HG02938 (cell line): Measurements from ENCODE around the gene VSIR.

ENCODE experiments used
- ATAC-seq: cut with Tn5 transposase; IDR thresholded peaks from one replicate; pipeline ENCODE4 v1.9.1; 2021; ENCODE audit warnings: mild to moderate bottlenecking, moderate library complexity; ENCODE audit not compliant: unreplicated experiment

VSIR gene

DNA sequence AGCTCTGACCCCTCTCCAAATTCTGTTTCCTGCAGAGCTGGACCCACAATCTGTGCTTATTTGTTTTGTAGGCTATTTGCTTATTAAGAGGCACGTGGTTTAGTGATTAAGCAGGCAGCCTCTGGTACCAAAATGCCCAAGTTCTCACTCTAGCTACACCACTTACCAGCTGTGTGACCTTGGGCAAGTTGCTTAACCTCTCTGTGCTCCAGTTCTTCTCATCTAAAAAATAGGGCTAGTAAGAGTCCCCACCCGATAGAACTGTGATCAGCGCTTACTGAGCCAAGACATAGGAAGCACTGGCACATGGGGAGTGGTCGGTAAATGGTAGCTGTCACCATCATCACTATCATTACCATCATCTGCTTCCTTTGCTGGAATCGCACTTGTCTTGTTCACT lies 74.6 kb downstream of the VSIR start:
- no peak for ATAC-seq

DNA sequence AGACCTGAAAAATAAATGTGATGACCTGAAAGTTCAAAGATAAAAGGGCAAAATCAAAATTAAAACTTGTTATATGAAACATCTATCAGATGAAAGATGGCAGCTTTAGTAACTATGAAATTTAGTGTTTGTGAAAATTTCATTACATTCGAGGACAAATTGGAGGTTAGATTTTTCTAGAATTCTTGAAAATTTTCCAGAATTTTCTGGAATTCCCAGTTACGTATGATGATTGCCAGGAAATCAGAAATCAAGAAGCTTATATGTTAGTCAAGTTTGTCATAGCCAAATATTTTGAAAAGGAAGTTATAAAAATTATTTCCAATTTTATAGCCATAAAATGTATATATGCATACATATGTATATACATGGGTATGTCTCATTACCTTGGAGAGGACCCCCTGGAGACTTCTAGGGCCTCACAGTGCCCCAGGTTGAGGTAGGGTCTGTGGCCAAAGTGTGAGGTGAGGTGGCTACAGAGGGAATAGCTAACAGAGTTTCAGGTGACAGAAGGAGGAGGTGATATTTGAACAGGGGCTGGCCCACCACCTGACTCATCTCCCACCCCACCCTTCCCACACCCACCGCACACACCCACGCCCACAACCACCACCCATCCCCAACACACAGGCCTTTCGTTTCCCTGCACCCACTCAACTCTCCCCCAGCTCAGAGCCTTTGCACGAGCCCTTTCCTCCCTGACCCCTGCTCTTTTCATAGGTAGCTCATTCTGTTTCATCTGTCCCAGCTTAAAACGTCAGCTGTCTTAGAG lies 75.2 kb downstream of the VSIR start:
- no peak for ATAC-seq
